GM21515 (cell line): ENCODE measurements around the gene HSDL1.
A peak's percentile ranks its signal among the peaks of the same experiment; 100 is the strongest.
"Not testable (repeated sequence)": the region's sequence is repeated elsewhere in the genome, so short reads cannot be mapped to it uniquely, and the experiment has no call there.

ENCODE experiments used
- ATAC-seq: cut with Tn5 transposase; IDR thresholded peaks from one replicate; pipeline ENCODE4 v1.9.1; 2021; ENCODE audit not compliant: unreplicated experiment

The HSDL1 gene

DNA sequence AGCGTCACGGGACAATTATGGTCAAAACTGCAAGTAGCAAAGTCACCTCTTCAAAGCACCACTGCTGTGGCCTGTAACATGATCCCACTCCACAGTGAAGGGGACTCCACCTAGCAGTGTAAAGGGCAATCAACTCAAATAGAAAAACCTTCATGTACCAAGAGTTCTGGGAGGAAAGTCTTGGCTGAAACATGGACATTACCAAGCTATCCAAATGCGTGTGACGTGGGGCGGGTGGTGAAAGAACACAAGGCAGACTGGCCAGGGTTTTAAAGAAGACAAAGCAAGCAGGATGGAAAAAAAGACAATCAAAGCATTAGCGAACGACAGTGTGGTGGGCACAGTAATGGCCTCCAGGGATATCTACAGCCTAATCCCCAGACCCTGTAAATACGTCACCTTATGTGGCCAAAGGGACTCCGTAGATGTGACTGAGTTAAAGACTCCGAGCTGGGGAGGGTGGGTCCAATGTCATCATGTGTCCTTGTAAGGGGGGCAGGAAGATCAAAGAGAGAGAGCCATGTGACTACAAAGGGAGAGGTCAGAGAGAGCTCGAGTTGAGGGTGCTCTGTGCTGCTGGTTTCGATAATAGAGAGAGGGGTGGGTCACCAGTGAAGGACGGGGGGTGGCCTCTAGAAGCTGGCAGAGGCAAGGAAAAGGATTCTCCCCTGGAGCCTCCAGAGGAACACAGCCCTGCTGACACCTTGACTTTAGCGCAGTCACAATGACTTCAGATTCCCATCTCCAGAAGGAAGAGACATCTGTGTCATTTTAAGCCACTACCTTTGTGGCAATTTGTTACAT, 6.0 kb downstream of the HSDL1 start:
- peak; percentile 83 for ATAC-seq

DNA sequence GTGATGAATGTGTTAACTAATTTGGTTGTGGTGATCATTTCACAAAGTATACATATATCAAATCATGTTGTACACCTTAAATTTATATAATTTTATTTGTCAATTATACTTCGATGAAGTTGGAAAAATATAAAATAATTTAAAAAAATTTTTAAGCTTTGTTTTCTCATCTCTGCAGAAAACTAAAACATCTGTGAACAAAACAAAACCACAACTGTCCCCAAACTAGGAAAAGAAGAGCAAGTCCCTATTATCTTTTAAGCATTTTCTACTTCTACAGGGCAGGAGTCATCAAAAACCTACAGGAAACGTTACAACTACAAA, 6.5 kb downstream of the HSDL1 start:
- no peak for ATAC-seq

DNA sequence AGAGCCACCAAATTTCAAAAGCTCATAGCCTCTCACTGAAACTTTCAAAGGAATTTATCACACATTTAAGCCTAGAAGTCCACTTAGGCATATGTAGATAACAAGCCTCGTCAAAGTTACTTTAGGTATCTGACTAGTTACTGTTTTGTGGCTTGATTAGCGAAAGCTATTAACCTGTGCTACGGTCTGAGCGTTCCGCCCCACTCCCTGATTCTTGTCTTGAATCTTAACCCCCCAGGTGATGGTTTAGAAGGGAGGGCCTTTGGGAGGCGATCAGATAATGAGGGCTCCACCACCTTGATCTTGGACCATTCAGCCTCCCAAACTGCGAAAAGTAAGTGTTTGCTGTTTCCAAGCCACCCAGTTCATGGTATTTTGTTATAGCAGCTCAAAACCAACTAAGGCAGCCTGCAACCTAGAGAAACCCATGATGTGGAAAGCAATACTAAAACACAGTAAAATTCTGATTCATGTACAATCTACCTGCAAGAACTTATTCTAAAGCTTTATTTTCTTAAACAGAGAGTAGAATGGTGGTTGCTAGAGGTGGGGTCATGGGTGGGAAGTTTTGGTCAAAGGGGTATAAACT, 7.1 kb downstream of the HSDL1 start:
- ATAC-seq = no peak

DNA sequence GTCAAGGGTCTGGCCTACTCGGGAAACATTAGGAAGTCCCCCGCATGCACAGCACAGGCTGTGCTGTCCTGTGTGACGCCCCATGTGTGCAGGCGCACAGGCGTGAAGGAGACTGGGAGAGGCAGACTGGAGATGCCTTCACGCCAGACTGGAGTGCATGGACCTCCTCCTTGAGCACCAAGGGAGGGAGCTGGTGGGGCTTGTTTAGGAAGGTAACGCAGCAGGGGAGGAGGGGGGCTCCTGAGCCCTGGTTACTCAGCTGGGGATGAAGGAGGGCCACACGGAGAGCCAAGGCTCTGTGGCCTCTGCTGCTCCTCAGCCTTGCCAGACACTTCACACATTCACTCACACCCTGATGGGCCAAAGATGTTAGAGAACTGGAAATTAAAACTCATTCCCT, 7.7 kb downstream of the HSDL1 start:
- no peak for ATAC-seq

GRCh38 chr16:84136331-84137125, 8.4 kb downstream of the HSDL1 start:
- no peak for ATAC-seq

DNA sequence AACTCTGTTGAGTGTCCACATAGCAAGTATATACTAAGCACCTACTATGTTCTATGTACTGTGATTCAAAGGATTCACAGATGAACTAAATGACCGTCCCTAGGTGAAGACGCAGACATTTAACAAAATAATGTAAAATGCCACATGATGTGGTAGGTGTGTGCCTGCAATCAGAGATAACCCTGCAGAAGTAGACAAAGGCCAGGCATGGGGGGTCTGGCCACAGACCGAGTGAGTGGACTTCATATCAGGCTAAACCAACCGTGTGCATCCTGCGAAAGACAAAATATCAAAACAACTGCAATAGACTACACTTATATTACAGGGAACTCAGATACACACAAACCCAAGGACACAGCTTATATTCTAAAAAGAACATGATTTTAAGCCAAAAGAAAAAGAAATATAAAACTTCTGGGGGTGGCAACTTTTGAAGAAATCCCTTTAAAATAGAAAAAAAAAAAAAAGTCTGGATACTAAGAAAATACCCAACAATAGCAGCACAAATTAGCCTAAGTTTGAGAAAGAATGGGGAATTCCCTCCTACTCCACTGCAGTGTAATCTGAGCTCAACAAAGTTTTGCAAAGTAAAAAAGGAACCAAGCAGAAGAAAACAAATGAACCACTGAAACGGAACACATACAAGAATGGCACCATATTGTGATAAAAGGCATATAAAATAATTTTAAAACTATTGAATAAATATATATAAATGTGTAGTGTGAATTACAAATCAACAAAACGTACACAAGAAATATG, 12.3 kb downstream of the HSDL1 start:
- no peak for ATAC-seq

- no peak for ATAC-seq
Observed at GRCh38 chr16:84131117-84131516, 13.9 kb downstream of the HSDL1 start.

DNA sequence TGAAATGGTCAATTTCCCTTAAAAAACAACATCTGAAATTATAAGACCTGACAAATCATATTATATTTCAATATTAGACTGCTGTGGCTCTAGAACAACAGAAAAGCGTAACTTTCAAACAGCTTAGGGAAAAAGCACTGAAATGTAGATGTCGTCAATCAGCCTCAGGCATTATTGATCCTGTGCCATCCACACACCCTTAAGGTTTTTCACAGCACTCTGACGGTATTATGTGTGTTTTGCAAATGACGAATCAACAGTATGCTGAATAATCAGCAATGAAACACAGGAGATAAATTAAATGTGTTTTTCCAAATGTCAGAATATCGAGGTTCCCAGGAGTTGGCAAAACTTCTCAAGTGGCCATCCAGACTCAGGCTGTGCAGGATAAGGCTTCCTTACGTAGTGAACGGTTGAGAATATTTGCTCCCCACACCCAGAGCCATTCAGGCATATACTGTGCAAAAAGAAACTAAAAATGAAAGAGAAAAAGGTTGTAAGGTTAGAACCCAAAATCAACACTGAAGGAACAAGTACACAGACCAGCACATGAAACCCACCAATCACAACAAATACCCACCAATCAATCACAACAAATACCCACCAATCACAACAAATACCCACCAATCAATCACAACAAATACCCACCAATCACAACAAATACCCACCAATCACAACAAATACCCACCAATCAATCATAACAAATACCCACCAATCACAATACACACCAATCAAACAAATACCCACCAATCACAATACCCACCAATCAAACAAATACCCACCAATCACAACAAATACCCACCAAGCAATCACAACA, 20.5 kb downstream of the HSDL1 start:
- no peak for ATAC-seq

- ATAC-seq = no peak
Observed at GRCh38 chr16:84121007-84121406, 24.0 kb downstream of the HSDL1 start.

- ATAC-seq = no peak
Observed at GRCh38 chr16:84120023-84120422, 25.0 kb downstream of the HSDL1 start.

DNA sequence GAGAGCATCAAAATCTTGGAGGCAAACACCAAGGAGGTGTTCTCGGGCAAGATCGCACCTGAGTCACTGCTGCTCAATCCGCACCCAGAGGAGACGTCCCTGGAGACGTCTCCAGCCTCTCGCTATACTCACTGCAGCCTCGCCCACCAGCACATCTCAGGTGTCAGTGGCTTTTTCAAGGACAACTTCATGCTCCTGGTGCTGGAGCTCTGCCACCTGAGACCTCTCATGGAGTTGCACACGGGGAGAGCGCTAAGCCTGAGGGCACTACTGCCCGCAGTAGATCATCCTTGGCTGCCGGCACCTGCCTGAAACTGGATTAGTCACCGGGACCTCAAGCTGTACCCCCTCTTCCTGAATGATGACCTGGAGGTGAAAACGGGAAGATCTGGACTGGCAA, 25.6 kb downstream of the HSDL1 start:
- ATAC-seq = no peak

GRCh38 chr16:84118315-84118714, 26.7 kb downstream of the HSDL1 start:
- not testable (repeated sequence) for ATAC-seq

DNA sequence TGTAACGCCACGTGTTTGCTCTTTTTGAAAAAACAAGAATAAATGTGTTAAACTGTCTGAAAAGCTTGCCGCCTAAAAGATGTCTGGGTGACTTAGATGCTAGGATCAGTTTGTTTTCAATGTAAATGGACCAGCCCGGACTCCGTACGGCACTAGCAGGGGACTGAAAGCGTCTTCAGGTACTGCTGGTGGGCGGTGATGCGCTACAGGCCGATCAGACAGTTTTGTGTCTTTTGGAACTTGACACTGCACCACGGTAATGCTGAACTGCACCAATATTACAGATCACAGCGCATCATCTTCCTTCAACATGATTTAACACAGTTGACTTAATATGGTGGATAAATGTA, 27.5 kb downstream of the HSDL1 start:
- peak; percentile 4 for ATAC-seq

- peak; percentile 87 for ATAC-seq
Observed at GRCh38 chr16:84116720-84117493, 28.1 kb downstream of the HSDL1 start, which contains the start of gene MBTPS1. TSS of gene MBTPS1 (minus strand) at chr16:84116942. CDS start at chr16:84101783, 15,159 bp downstream.

- ATAC-seq = peak; percentile 34
Observed at GRCh38 chr16:84115919-84116719, 28.9 kb downstream of the HSDL1 start.

DNA sequence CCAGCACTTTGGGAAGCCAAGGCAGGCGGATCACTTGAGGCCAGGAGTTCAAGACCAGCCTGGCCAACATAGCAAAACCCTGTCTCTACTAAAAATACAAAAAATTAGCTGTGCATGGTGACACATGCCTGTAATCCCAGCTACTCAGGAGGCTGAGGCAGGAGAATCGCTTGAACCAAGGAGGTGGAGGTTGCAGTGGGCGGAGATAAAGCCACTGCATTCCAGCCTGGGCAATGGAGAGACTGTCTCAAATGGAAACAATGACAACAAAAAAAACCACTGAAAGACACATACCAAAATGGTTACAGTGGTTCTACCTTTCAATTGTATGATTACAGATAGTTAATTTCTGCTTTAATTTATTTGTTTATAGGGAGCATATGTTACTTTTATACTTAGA, 33.0 kb downstream of the HSDL1 start:
- not testable (repeated sequence) for ATAC-seq

DNA sequence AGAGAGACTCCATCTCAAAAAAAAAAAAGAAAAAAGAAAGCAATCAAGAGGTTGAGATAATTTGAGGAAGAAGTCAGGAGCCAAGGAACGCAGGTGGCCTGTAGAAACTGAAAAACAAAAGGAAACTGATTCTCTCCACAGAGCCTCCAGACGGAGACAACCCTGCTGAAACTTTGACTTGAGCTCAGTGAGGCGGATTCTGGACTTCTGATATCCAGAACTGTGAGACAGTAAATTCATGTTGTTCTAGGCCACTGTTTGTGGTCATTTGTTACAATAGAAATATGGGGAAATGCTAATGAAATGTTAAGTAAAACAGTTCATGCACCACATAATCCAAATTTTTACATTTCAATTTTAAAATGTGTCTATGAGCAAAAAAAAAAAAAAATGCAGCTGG, 33.5 kb downstream of the HSDL1 start:
- ATAC-seq = no peak

DNA sequence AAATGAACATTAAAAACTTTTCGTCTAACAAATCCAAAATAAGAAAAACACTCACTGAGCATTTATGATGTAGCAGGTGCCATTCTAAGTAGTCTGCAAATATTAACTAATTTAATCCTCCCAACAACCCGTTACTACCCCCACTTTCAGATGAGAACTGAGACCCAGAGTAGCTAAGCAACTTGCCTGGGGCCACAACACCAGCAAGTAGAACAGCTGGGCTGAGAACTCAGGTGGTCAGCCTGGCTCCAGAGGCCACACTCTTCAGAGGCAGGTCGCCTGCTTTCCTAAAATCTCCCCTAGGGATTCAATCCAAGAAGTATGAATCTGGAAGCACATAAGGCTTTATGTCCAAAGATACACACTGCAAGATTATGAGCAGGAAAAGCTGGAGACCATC, 34.5 kb downstream of the HSDL1 start:
- ATAC-seq = no peak
